MM.1S (cell line): Measurements from ENCODE around the gene PPM1A.

Experiments used
- CTCF ChIP-seq: fragments of 300-600 bp; sonication (generic); IDR thresholded peaks from 2 replicates; pipeline ENCODE4 v1.5.1; 2016; ENCODE audit warnings: antibody characterized with exemption, low read length, mixed read lengths
- EZH2 ChIP-seq: fragments of 300-600 bp; sonication (generic); optimal IDR thresholded peaks from 2 replicates; pipeline ENCODE3; 2017; ENCODE audit warnings: low read depth, mild to moderate bottlenecking, antibody characterized with exemption, low read length, mixed read lengths

DNA sequence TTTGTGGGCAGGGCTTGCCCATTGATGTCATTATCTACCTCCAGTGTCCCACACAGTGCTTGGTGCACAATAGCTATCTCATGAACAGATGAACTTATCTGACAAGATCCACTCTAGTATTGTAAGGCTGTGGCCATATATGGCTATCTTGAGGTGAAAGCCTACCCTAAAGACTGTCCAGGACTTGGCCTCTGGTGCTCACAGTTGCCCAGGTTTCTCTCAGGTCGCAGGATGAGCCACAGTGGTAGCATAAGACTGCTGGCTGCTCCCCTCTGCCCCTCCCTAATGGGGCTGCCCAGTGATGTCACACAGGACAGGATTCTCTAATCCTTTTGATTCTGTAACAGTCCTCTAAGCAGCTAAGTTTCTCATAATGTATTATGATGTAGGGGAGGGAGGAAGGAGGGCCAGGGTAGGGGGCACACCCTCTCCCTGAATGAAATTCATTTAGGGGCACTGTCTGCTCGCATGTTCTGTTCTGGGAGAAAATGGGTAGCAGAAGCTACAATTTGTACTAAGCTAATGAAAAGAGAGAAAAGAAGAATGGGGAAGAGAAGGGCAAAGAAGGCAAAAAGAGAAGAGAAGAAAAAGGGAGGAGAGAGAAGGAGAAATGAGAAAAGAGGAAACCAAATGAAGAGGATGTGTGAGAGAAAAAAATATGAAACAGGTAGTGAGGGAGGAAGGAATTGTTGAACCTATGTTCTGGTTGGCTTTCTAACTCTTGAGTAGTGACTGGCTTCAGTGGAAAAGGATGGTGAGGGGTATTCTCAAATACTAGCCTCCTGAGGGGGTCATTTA is 3.4 kb upstream of the PPM1A start:
- TF ChIP-seq CTCF = no peak
- TF ChIP-seq EZH2 = no peak
